KOPT-K1 (cell line): ENCODE results near the gene ARCN1.

ENCODE experiments used
- H3K27ac ChIP-seq: fragments of 200-600 bp; sonication (generic); 2 replicates; pipeline ENCODE4 v1.5.1; 2016; ENCODE audit warnings: antibody characterized with exemption, mild to moderate bottlenecking, low read depth, low read length; ENCODE audit not compliant: poor library complexity, severe bottlenecking
- H3K36me3 ChIP-seq: fragments of 200-600 bp; sonication (generic); 2 replicates; pipeline ENCODE4 v1.5.1; 2017; ENCODE audit warnings: antibody characterized with exemption, mild to moderate bottlenecking, low read length, moderate library complexity; ENCODE audit not compliant: insufficient read depth
- H3K9me3 ChIP-seq: fragments of 200-600 bp; sonication (generic); 2 replicates; pipeline ENCODE4 v1.5.1; 2017; ENCODE audit warnings: antibody characterized with exemption, low read length, mild to moderate bottlenecking; ENCODE audit not compliant: insufficient read depth, poor library complexity, severe bottlenecking

ARCN1 gene

DNA sequence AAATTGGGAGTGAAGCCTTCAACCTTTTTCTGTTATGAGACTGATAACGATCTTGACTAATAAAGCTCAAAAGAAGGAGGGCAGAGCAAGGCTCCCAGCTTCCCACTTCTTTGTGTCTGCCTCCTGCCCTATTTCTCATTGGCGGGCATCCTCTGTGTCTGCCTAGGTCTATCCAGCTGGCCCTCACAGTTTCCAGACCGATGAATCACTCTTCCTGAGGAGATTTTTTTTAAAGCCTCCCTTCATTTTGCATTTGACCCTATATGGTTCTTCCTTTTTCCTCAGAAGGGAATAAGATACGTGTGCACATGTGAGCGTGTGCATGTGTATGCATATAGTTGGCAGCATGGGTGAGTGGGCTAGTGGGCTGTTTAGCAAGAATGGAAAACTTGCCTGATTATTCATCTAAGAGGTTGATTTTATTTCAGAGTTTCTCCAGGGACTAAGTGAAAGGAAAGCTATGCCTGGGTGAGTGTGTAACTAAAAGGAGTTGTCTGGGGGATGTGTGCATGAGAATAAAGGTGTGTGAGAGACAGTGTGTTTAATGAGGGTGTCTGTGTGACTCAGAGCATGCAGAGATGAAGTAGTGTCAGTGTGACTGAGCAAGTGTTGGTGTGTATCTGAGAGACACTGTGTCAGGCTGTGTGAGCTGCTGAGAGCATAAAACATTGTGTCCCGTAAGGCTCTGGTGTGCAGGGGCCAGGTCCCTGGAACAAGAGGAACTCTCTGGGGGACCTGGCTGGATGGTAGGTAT lies 47.4 kb downstream of the ARCN1 start:
- Histone ChIP-seq H3K9me3 (no peaks in the 10 kb centered on the region), H3K36me3 (no peaks in the 10 kb centered on the region), H3K27ac (no peak overlapping the region)

DNA sequence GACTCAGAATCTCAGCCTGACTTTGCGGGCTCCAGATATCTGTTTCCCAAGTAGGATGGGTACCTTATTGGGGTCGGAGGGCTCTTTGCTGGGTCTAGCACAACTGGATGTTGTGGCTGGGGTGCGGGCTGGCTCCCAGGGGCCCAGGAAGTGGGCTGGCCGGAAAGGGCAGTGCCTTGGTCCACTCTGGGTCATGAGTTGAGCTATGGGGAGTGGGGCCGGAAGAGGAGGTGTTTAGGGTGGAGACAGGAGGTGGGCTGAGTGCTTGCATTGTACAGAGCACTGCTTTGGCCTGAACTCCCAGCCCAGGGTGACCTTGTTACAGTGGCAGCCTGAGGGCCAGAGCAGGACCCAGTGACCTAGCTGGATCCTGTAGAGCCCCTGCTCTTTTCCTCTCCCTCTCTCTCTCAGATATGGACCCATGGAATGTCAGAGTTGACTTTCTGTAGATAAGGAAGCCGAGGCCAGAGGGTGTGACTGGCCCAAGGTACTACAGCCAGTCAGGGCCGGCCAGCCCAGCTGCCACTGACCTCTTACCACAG lies 48.4 kb downstream of the ARCN1 start:
- no peaks in the 10 kb centered on the region for H3K36me3 ChIP-seq
- H3K27ac ChIP-seq, result no peak overlapping the region

DNA sequence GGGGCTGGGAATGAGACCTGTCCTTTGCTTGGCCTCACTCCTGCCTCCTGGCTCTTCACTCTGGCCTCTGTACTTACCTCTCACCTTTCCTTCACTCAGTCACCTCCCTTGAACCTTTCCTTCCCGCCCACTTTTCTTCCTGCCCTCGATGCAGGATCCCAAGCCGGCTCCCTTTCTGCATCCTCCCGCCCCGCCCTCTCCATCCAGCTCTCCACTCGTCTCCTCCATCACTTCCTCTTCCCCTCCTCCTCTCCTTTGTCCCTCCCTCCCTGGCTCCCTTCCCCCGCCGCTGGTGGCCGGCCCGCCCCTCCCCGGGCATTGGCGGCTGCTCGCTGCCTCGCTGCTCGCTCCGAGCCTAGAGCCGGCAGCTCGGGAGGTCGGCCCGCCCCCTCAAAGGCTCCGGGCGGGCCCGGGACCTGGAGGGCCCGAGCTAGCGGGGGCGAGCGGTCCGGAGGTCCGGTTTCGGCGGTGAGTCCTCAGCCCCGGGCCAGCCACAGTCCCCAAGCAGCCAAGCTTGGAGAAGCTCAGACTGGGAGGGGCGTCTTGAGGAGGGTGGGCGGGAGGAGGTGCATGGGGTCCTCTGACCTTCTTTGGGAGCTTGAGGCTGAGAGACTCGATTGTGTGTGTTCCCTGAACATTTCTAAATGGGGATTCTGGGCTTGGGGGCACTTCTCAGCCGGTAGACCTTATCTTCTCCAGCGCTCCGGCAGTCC lies 49.0 kb downstream of the ARCN1 start:
- no peaks in the 10 kb centered on the region for H3K36me3 ChIP-seq
- no peak overlapping the region for H3K27ac ChIP-seq
- no peaks in the 10 kb centered on the region for H3K9me3 ChIP-seq

More for the DNA sequence above, 48.4 kb downstream of the ARCN1 start:
- no peaks in the 10 kb centered on the region for H3K9me3 ChIP-seq

DNA sequence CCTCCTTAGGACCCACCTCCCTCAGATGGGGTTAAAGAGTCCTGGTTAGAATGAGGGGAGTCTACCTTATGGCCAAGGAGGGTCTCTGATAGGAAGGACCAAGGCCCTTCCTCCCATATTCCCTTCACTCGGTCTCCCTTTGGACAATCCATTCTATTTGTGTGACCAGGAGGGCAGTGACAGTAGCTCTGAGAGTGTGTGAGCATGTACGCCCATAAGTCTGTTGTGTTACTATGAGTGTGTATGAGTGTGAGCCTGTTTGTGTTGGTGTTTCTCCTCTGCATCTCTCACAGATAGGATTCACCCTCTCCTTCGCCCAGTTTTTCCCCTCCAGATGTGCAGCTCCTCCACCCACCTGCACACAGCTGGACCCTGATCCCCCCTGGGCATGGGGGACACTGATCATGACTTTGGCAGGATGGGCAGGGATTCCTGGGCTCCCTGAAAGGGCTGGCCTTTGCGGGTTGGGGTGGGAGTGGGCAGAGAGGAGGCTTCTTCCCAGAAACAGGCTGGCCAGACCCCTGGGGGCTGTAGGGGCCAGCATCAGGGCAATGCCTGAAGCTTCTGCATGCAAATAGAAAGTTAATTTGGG lies 49.7 kb downstream of the ARCN1 start:
- no peak overlapping the region for H3K27ac ChIP-seq
- H3K36me3 ChIP-seq, result no peaks in the 10 kb centered on the region
- no peaks in the 10 kb centered on the region for H3K9me3 ChIP-seq

DNA sequence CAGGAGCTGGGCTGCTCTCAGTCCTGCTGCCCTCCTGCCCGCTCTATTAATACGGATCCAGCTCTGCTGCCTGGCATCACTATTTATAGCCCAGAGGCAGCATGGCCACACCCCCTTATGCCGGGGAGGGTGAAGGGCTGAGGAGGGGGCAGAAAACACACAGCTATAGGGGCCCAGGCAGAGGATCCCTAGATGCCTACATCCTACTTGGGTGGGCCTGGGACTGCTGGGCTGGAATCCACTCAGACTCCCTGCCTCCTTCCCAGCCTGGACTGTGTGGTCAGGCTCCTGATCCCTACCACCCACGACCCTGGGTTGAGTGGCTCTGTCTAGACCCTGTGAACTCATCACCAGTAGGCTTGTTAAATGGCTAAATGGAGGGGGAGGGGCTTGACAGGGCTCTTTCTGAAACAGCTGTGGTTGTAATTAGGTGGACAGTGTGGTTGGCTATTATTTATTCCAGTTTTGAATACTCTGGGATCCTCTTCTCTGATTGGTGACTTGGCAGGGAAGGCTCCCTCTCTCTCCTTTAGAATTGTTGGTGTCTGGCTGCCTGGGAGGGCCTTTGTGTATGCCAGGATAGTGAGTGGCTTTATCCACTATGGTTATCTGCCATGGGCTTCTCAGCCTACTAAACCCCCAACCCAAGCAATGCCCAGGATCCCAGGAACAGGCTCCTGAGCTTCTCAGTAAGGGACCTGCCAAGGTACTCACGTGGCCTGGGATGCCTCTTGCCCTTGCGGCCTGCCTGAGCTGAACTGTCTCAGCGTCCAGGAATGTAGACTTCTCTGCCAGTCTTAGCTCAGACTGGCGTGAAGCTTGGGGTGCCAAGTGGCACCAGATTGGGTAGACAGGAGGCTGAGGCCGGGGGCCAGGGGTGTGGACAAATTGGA lies 50.4 kb downstream of the ARCN1 start:
- Histone ChIP-seq H3K27ac (no peak overlapping the region), H3K36me3 (no peaks in the 10 kb centered on the region), H3K9me3 (no peaks in the 10 kb centered on the region)

DNA sequence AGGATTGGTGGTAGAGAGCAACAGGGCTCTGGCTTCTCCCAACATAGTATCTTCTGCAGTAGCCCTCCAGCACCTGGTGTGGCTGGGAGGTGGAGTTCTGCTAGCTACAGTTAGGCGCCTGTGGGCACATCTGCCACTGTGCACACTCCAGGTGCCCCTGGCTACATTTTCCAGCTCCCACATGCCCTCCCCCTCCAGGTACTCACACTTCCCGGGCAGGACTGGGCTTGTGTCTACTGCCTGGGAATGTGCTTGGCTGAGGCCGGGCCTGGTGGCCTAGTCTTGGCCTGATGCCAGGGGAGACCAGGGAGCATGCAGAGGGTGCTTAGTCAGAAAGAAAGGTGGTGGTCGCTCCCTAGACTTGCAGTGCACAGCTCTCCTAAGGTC lies 51.1 kb downstream of the ARCN1 start:
- Histone ChIP-seq H3K27ac (no peak overlapping the region), H3K36me3 (no peaks in the 10 kb centered on the region), H3K9me3 (no peaks in the 10 kb centered on the region)

DNA sequence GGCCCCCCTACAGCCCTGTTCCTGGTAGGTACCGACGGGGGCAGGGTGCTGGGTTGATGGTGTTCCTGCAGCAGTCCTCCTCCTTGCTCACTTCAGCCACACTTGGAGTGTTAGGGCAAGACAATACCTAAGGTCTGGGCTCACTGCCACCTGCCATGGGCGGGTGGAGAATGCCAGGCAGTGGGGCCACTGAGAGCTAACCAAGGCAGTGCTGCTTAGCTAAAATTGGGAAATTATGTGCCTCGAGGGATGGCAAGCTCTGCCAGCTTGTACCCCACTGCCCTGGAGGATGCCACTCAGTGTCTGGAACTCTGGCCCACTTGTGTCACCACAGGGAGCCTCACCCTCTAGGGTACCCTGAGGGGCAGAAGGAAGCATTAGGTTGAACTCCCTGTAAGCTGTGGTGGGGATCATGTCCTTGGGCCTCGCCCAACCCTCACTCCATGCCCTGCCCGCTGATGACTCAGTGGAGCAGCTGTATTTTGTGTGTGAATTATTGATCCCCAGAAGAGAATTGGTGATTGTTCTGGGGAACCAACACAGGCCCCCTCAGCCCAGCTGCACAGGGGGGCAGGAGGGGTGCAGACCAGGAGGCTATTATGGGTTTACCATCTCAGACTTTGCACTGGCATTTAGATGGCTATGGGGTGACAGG lies 53.0 kb downstream of the ARCN1 start:
- Histone ChIP-seq H3K9me3 (no peaks in the 10 kb centered on the region), H3K27ac (no peak overlapping the region), H3K36me3 (no peaks in the 10 kb centered on the region)

DNA sequence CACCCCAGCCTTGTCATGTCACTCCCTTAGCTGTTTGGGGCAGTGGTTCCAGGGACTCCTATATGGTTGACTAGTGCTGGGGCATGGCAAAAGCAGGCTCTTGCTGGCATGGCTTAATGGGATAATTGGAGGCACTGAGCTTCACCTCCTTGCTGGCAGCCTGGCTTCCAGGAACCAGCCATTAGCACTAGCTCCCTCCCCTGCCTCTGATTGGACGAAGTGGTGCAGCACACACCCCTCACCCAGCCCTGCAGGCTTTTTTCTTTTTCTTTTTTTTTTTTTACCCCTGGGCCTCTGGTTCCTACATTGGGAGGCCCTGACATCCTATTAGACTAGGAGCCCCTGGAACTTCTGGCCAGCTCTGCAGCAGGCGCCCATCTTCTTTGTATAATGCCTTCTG lies 53.8 kb downstream of the ARCN1 start:
- Histone ChIP-seq H3K36me3 (no peaks in the 10 kb centered on the region), H3K27ac (no peak overlapping the region), H3K9me3 (no peaks in the 10 kb centered on the region)

DNA sequence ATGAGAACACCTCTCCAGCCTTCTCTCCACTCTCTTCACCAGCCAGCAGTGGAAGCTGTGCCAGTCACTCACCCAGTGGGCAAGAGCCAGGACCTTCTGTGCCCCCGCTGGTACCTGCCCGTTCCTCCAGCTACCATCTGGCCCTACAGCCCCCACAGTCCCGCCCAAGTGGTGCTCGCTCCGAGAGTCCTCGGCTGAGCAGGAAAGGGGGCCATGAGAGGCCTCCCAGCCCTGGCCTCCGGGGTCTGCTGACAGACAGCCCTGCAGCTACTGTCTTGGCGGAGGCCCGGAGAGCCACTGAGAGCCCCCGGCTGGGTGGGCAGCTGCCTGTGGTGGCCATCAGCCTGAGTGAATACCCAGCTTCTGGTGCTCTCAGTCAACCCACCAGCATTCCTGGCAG lies 55.4 kb downstream of the ARCN1 start:
- Histone ChIP-seq H3K9me3 (no peaks in the 10 kb centered on the region), H3K27ac (no peak overlapping the region), H3K36me3 (no peaks in the 10 kb centered on the region)

DNA sequence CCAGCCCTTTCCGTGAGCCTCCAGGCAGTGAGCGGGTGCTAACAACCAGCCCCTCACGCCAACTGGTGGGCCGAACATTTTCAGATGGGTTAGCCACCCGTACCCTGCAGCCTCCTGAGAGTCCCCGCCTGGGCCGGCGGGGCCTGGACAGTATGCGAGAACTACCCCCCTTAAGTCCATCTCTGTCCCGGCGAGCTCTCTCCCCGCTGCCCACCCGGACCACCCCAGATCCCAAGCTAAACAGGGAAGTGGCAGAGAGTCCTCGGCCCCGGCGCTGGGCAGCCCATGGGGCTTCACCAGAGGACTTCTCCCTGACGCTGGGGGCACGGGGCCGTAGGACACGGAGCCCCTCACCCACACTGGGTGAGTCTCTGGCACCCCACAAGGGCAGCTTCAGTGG lies 55.8 kb downstream of the ARCN1 start:
- H3K36me3 ChIP-seq, result no peaks in the 10 kb centered on the region
- no peak overlapping the region for H3K27ac ChIP-seq
- no peaks in the 10 kb centered on the region for H3K9me3 ChIP-seq

DNA sequence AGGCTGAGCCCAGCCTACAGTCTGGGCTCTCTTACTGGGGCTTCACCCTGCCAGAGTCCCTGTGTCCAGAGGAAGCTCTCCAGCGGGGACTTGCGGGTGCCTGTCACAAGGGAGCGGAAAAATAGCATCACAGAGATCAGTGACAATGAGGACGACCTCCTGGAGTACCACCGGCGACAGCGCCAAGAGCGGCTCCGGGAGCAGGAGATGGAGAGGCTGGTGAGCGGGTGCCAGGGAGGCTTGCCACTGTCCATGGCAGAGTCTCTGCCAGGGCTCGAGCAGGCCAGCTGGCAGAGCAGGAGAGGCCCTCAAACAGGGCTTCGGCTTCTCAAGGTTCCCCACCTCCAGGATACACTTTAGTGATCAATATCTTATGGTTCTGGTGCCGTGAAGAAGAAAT lies 56.2 kb downstream of the ARCN1 start:
- Histone ChIP-seq H3K9me3 (no peaks in the 10 kb centered on the region), H3K27ac (no peak overlapping the region), H3K36me3 (no peaks in the 10 kb centered on the region)

DNA sequence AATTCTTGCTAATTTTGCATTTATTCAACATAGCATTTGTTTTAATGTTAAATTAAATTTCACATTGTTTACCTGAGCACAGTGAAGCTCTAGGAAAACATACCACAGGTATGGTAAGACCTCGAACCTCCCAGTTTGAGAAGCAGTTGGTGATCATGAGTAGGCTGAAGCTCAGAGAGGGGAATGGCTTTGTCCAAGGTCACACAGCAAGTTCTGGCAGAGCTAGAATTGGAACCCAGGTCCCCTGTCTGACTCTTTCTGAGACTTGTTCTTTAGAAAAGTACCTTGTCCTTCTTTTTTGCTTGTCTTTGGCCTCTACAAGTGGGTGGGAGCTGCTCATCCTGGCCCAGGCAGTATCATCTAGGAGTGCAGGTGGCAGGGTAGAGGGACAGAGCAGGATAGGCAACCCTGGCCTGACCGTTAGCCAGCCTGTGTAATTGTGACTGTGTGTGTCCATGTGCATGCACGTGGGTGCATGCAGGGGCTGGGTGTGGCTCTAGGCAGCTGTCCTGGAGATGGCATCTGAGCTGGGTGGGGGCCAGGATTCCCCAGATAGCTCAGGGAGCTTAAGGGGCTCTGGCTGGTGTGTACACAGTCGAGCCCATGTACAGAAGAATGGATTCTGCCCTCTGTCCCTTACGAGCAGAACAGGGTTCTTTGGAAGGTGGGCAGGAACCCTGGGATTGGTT lies 56.8 kb downstream of the ARCN1 start:
- no peaks in the 10 kb centered on the region for H3K36me3 ChIP-seq
- H3K27ac ChIP-seq, result no peak overlapping the region
- H3K9me3 ChIP-seq, result no peaks in the 10 kb centered on the region

DNA sequence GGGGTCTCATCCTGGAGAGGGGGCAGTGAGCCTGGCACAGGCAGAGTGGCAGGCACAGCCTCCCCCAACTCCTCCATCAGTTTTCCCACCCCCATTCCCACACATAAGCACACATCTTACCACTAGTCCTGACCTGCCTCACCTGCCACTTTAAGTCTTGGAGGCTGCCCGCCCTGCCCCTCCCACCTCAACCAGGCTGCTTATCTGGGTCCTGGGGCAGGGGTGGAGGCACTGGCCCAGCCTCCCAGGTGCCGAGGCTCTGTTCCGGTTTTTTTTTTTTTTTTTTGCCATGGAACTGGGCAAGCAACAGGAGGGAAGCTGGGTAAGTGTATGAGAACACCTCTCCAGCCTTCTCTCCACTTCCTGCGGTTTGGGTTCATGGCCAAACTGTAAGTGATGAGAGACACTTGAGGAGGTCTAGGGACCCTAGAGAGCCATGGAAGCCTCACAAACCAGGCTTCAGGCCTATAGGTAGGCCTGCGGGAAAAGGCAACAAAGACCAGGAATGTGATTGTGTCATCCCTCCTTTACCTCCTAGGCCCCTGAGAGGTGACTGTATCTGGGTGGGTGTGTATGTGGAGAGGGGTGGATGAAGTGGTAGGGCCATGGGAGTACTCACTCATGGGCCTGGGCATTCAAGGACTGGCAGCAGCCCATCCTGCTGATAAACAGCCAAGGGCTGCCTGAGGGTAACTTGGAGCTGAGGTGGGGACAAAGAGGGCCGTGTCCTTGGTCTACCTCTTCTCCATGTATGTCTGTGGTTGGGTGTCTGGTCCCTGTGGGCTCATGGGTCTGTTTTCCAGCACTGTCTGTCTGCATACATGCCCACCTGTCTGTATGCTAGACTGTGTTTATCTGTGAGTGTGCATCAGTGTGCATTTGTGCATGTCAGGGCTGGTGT lies 57.8 kb downstream of the ARCN1 start:
- Histone ChIP-seq H3K9me3 (no peaks in the 10 kb centered on the region), H3K27ac (no peak overlapping the region), H3K36me3 (no peaks in the 10 kb centered on the region)
